Measurements from ENCODE around the gene TBX10. TPM values are rescaled to one million over a fixed set of nuclear protein-coding genes. Genes with fewer than 3 reads are reported as not detected.

The TBX10 gene
- total and polyA plus RNA-seq, 4 donors, result 0.12 to 0.43 TPM; not detected in 2

GRCh38 chr11:67648796-67649613, 9.4 kb upstream of the TBX10 start:
- Histone ChIP-seq H3K4me3 (ENCODE audit: low read depth in 1 of 3, low read length in 3 of 3) (no peak overlapping the region), H3K27ac (ENCODE audit: low read depth in 1 of 2, low read length in 2 of 2) (no peak overlapping the region), H3K36me3 (ENCODE audit: control insufficient read depth in 4 of 4, insufficient read depth in 3 of 4, low read depth in 1 of 4, low read length in 3 of 4) (no peaks in the 10 kb centered on the region), H3K9ac (ENCODE audit: low read depth in 1 of 2, low read length in 2 of 2) (no peak overlapping the region), H3K27me3 (ENCODE audit: control insufficient read depth in 4 of 4, insufficient read depth in 4 of 4, low read length in 3 of 4) (no peaks in the 10 kb centered on the region), H3K4me1 (ENCODE audit: control insufficient read depth in 4 of 4, insufficient read depth in 4 of 4, low read length in 3 of 4) (peaks cover 2 to 20% (median 11%) of the 10 kb centered on the region in 4 donors), H3K9me3 (ENCODE audit: control insufficient read depth in 4 of 4, low read length in 3 of 4) (no peaks in the 10 kb centered on the region)
- no peak for DNase-seq (ENCODE audit: low spot score)
- TF ChIP-seq NR2F2 (IDR thresholded peaks at IDR 0.05) (no peak), REST (IDR thresholded peaks at IDR 0.05) (no peak), HNF4G (IDR thresholded peaks at IDR 0.05) (no peak), CTCF (IDR thresholded peaks at IDR 0.05; ENCODE audit: low read depth, low read length, missing input control) (no peak), ATF3 (IDR thresholded peaks at IDR 0.05) (no peak), HNF4A (conservative IDR thresholded peaks at IDR 0.05) (no peak), YY1 (IDR thresholded peaks at IDR 0.05) (no peak), TAF1 (conservative IDR thresholded peaks at IDR 0.05) (no peak)
- WGBS, result 80% methylated on average over 12 of the region's 12 CpGs

GRCh38 chr11:67648140-67648795, 8.7 kb upstream of the TBX10 start:
- peaks cover 2 to 20% (median 11%) of the 10 kb centered on the region in 4 donors for H3K4me1 ChIP-seq (ENCODE audit: control insufficient read depth in 4 of 4, insufficient read depth in 4 of 4, low read length in 3 of 4)
- no peak overlapping the region for H3K9ac ChIP-seq (ENCODE audit: low read depth in 1 of 2, low read length in 2 of 2)
- no peaks in the 10 kb centered on the region for H3K9me3 ChIP-seq (ENCODE audit: control insufficient read depth in 4 of 4, low read length in 3 of 4)
- WGBS, result 85% methylated on average over 12 of the region's 12 CpGs
- H3K4me3 ChIP-seq (ENCODE audit: low read depth in 1 of 3, low read length in 3 of 3), result no peak overlapping the region
- H3K27me3 ChIP-seq (ENCODE audit: control insufficient read depth in 4 of 4, insufficient read depth in 4 of 4, low read length in 3 of 4), result no peaks in the 10 kb centered on the region
- no peak overlapping the region for H3K27ac ChIP-seq (ENCODE audit: low read depth in 1 of 2, low read length in 2 of 2)
- DNase-seq (ENCODE audit: low spot score), result no peak
- no peaks in the 10 kb centered on the region for H3K36me3 ChIP-seq (ENCODE audit: control insufficient read depth in 4 of 4, insufficient read depth in 3 of 4, low read depth in 1 of 4, low read length in 3 of 4)
- TF ChIP-seq FOXA2 (IDR thresholded peaks at IDR 0.05), result no peak
- TF ChIP-seq ATF3 (IDR thresholded peaks at IDR 0.05), result no peak
- TF ChIP-seq YY1 (IDR thresholded peaks at IDR 0.05), result no peak
- no peak for TF ChIP-seq JUND (IDR thresholded peaks at IDR 0.05)
- no peak for TF ChIP-seq TAF1 (conservative IDR thresholded peaks at IDR 0.05)
- TF ChIP-seq HNF4G (IDR thresholded peaks at IDR 0.05), result no peak
- no peak for TF ChIP-seq REST (IDR thresholded peaks at IDR 0.05)
- no peak for TF ChIP-seq NR2F2 (IDR thresholded peaks at IDR 0.05)
- no peak for TF ChIP-seq RAD21 (IDR thresholded peaks at IDR 0.05)
- no peak for TF ChIP-seq CTCF (IDR thresholded peaks at IDR 0.05; ENCODE audit: low read depth, low read length, missing input control)
- TF ChIP-seq GABPA (IDR thresholded peaks at IDR 0.05 in 1 of 2, conservative IDR thresholded peaks at IDR 0.05 in 1 of 2), result no peak
- TF ChIP-seq HNF4A (conservative IDR thresholded peaks at IDR 0.05), result no peak
- no peak for TF ChIP-seq EGR1 (IDR thresholded peaks at IDR 0.05; ENCODE audit: low read depth in 2 of 2)
- no peak for TF ChIP-seq SP1 (IDR thresholded peaks at IDR 0.05)
